Activated naive CD8-positive, alpha-beta T cell treated with anti-CD3 and anti-CD28 coated beads, Interleukin-2, amount 10 ng/mL, durations not matched to agents 7 days and 5 days (primary cell): ENCODE results near the gene SV2C. TPM values are rescaled to one million over a fixed set of nuclear protein-coding genes. Genes with fewer than 3 reads are reported as not detected.
"Not testable (repeated sequence)": the region's sequence is repeated elsewhere in the genome, so short reads cannot be mapped to it uniquely, and the experiment has no call there.

ENCODE experiments used
- ATAC-seq: fragments of 150-1000 bp; cut with Tn5 transposase; one replicate; pipeline ENCODE4 v1.10.0; 2021; ENCODE audit warnings: low read depth, moderate library complexity
- POLR2A ChIA-PET: fragments of 350-600 bp; sonication (Branson Sonifier 250); formaldehyde crosslinking; loops from one replicate; lab custom pipeline; 2021; ENCODE audit warnings: antibody characterized with exemption; lab: Charles Lee
- DNase-seq: peaks from one replicate; pipeline ENCODE4 v3.0.0; 2021
- H3K27ac Mint-ChIP-seq: one replicate; pipeline ENCODE4 v1.8.0; 2022; ENCODE audit warnings: mild to moderate bottlenecking, mixed read lengths
- H3K27me3 Mint-ChIP-seq: one replicate; pipeline ENCODE4 v1.8.0; 2022; ENCODE audit warnings: mild to moderate bottlenecking, moderate library complexity, mixed read lengths
- H3K36me3 Mint-ChIP-seq: one replicate; pipeline ENCODE4 v1.8.0; 2021; ENCODE audit warnings: mild to moderate bottlenecking, mixed read lengths
- H3K4me1 Mint-ChIP-seq: one replicate; pipeline ENCODE4 v1.8.0; 2021; ENCODE audit warnings: mixed read lengths
- H3K4me3 Mint-ChIP-seq: one replicate; pipeline ENCODE4 v1.8.0; 2022; ENCODE audit warnings: mild to moderate bottlenecking, moderate library complexity, mixed read lengths
- H3K9me3 Mint-ChIP-seq: one replicate; pipeline ENCODE4 v1.8.0; 2021; ENCODE audit warnings: mixed read lengths
- total RNA-seq, 2 experiments: library from RNA; stranded (reverse); gene quantifications; one replicate each; pipeline ENCODE4 v1.2.3, GENCODE V29; 2021

SV2C gene
- total RNA-seq, 2 experiments from 2014 or later, result 0.03 TPM

DNA sequence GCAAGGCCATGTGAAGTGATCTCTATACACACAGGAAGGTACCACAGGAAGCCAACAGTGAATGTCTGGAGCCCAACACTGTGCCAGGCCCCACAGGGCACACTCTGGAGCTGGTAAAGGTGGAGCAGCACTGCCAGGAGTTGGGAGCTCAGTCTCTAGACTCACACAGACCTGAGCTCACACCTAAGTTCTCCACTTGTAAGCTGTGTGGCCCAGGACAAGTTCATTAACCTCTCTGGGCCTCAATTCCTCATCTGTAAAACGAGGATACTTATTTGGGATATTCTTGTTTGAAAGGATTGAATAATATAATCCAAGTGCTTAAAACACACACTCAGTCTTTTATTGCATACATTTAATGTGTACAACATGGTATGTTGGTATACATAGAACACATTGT is 259.3 kb downstream of the SV2C start:
- POLR2A ChIA-PET, result interaction anchor here (1.6 kb wide), 1 partner anchor 11 kb away, joined by 4 read pairs; no protein-coding TSS in a partner anchor
- ATAC-seq, result no peak

DNA sequence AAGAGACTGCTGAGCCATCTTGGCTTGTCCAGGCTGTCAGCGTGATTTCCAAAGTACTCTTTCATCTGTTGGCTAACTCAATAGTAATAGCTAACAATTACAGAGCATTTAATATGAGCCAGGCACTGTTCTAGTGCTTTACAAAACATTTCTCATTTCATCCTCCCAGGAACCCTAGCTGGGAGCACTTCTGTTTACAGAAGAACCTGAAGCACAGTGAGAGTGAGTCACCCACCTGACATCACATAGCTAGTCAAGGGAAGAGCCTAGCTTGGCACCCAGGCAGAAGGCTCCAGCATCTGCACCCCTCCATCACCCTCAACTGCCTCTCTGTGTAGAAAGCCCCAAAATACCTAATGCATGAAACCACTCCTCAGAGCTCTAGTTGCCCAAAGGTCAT is 262.4 kb downstream of the SV2C start:
- H3K36me3 Mint-ChIP-seq, result no peaks in the 10 kb centered on the region
- ATAC-seq (no peak), DNase-seq (no peak)
- no peak overlapping the region for H3K4me3 Mint-ChIP-seq
- peaks cover 2% of the 10 kb centered on the region for H3K27me3 Mint-ChIP-seq
- POLR2A ChIA-PET, result no interaction called here
- H3K4me1 Mint-ChIP-seq, result peaks cover 10% of the 10 kb centered on the region
- H3K27ac Mint-ChIP-seq, result no peak overlapping the region
- H3K9me3 Mint-ChIP-seq, result no peaks in the 10 kb centered on the region

More for the DNA sequence above, 259.3 kb downstream of the SV2C start:
- H3K4me3 Mint-ChIP-seq, result no peak overlapping the region
- peaks cover 18% of the 10 kb centered on the region for H3K4me1 Mint-ChIP-seq
- H3K36me3 Mint-ChIP-seq, result no peaks in the 10 kb centered on the region
- H3K27me3 Mint-ChIP-seq, result peaks cover 2% of the 10 kb centered on the region
- H3K27ac Mint-ChIP-seq, result no peak overlapping the region
- no peak for DNase-seq
- H3K9me3 Mint-ChIP-seq, result no peaks in the 10 kb centered on the region

DNA sequence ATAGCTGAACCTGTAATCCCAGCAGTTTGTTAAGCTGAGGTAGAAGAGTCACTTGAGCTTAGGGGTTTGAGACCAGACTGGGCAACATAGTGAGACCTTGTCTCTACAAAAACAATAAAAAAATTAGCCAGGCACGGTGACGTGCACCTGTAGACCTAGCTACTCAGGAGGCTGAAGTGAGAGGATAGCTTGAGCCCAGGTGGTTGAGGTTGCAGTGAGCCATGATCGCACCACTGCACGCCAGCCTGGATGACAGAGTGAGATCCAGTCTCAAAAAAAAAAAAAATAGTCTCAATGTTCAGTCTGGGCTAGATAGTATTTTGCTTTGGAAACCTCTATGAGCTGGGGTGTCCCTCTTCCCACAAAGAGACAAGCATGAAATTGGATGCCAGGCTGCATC is 268.0 kb downstream of the SV2C start:
- H3K27ac Mint-ChIP-seq, result no peak overlapping the region
- no peak overlapping the region for H3K4me3 Mint-ChIP-seq
- POLR2A ChIA-PET, result interaction anchor here (1.0 kb wide), 1 partner anchor 51 kb away, joined by 4 read pairs; no protein-coding TSS in a partner anchor
- H3K27me3 Mint-ChIP-seq, result peaks cover 9% of the 10 kb centered on the region
- DNase-seq (no peak), ATAC-seq (no peak)
- no peaks in the 10 kb centered on the region for H3K4me1 Mint-ChIP-seq
- no peaks in the 10 kb centered on the region for H3K36me3 Mint-ChIP-seq
- H3K9me3 Mint-ChIP-seq, result no peaks in the 10 kb centered on the region

DNA sequence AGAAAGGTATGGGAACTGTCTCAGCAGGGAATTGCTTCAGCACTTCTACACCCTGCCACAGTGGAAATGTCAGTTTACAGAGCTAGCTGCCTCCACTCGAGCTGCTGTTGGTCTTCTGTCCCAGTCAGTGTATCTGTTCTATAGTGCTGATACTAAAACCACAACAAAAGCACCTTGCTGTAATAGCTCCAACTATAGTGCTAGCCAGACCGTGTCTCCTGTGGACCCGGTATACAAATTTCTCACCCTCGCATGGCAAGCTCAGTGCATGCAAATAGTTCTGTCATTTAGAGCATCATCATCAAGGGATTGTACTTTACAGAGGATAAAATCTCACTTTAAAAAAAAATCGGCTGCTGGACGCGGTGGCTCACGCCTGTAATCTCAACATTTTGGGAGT is 268.4 kb downstream of the SV2C start:
- no peaks in the 10 kb centered on the region for H3K9me3 Mint-ChIP-seq
- H3K27me3 Mint-ChIP-seq, result peaks cover 9% of the 10 kb centered on the region
- H3K4me1 Mint-ChIP-seq, result no peaks in the 10 kb centered on the region
- DNase-seq (no peak), ATAC-seq (no peak)
- no peaks in the 10 kb centered on the region for H3K36me3 Mint-ChIP-seq
- POLR2A ChIA-PET, result interaction anchor here (1.0 kb wide), 1 partner anchor 50 kb away, joined by 4 read pairs; no protein-coding TSS in a partner anchor
- no peak overlapping the region for H3K27ac Mint-ChIP-seq
- H3K4me3 Mint-ChIP-seq, result no peak overlapping the region

DNA sequence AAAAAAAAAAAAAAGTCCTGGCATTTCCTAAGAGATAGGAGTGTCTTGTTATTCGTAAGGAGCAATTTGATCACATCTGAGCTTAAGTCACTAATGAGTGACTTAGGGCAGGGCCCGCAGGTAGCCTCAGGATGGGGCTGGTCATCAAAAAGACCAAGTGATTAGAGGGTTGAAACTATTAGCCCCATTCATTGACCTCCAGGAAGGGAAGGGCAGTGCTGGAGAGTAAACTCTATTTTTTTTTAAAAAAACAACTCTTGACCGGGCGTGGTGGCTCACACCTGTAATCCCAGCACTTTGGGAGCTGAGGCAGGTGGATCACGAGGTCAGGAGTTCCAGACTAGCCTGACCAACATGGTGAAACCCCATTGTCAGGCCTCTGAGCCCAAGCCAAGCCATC is 273.7 kb downstream of the SV2C start:
- Mint-ChIP-seq H3K36me3 (no peaks in the 10 kb centered on the region), H3K4me3 (no peak overlapping the region), H3K27ac (no peak overlapping the region), H3K27me3 (peaks cover 6% of the 10 kb centered on the region), H3K4me1 (peaks cover 4% of the 10 kb centered on the region), H3K9me3 (no peaks in the 10 kb centered on the region)
- DNase-seq, result no peak
- ATAC-seq, result no peak
- POLR2A ChIA-PET, result no interaction called here

DNA sequence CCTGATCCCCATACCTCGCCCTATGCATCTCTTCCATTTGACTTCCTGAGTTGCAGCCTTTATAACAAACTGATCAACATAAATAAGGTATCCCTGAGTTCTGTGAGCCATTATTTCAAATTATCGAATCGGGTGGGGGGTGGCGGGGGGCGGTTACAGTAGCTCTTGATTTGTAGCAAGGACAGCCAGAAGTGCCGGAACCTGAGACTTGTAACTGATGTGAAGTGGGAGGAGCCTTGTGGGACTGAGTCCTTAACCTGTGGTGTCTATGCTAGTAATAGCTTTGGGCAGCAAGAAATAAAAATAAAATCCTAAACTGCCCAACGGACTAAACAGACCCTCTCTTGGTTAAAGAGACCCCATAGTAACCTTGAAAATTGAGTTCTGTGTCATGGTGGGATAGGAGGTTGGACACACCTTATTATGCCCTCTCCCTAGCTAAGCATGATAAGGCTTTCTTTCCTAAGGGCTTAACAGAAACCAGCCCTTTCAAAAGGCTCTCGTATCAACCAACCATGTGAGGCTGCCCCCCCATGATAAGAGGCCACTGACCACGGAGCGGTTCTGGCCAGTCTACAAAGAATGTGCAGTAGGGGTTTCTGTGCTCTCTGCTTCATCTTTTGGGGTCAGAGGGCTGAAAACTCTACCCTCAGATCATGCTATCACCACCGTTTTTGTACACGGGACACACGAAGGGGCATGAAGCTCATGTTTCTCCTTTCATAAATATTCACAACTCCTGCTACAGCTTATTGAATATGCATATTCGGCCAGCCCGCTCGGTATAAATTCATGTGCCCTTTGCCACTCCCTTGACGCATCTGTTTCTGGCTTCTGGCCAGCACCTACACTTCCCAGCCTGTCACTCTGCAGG is 280.4 kb downstream of the SV2C start:
- no peaks in the 10 kb centered on the region for H3K36me3 Mint-ChIP-seq
- no peaks in the 10 kb centered on the region for H3K9me3 Mint-ChIP-seq
- peaks cover 6% of the 10 kb centered on the region for H3K4me1 Mint-ChIP-seq
- POLR2A ChIA-PET, result interaction anchor here (1.4 kb wide), 1 partner anchor 39 kb away, joined by 5 read pairs; the partner anchor contains the start of gene IQGAP2
- no peak for DNase-seq
- H3K27me3 Mint-ChIP-seq, result no peaks in the 10 kb centered on the region
- ATAC-seq, result no peak
- H3K4me3 Mint-ChIP-seq, result no peak overlapping the region
- H3K27ac Mint-ChIP-seq, result no peak overlapping the region

DNA sequence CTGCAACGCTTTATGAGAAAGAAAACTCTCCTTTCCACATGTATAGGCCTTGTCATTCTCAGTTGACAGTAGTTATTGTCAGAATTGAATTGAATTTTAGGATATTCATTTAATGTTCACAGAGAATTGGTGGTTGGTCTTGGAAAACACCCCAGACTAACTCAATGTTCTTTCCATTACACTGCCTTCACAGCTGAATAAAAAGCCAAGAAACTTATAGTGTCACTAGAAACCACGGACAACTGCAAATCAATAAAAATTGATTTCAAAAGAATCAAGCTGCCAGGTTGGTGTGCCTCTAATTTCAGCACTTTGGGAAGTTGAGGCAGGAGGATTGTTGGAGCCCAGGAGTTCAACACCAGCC is 281.0 kb downstream of the SV2C start:
- DNase-seq, result no peak
- Mint-ChIP-seq H3K9me3 (no peaks in the 10 kb centered on the region), H3K27ac (no peak overlapping the region), H3K4me3 (no peak overlapping the region), H3K36me3 (no peaks in the 10 kb centered on the region), H3K4me1 (peaks cover 6% of the 10 kb centered on the region), H3K27me3 (no peaks in the 10 kb centered on the region)
- POLR2A ChIA-PET, result interaction anchor here (1.4 kb wide), 1 partner anchor 39 kb away, joined by 5 read pairs; the partner anchor contains the start of gene IQGAP2
- ATAC-seq, result no peak

DNA sequence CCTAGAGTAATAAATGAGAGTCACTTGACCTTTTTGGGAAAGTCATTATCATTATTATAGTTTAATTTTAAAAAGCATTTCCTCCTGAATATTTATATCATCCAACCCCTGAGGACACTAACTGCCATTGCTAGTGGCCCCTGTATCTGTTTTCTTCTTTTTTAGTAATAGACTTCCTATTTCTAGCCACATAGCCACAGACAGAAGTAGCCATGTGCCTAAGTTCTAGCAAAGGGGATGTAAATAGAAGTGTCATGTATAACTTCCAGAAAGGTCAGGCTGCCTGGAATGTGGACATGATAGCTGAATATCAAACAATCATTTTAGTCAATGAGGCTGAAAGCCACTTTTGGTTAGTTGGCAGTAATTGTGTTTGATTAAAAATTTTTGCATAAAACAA is 282.4 kb downstream of the SV2C start:
- Mint-ChIP-seq H3K36me3 (no peaks in the 10 kb centered on the region), H3K4me1 (peaks cover 9% of the 10 kb centered on the region), H3K4me3 (no peak overlapping the region), H3K27ac (no peak overlapping the region), H3K9me3 (no peaks in the 10 kb centered on the region), H3K27me3 (no peaks in the 10 kb centered on the region)
- ATAC-seq, result no peak
- no peak for DNase-seq
- POLR2A ChIA-PET, result interaction anchor here (0.6 kb wide), 1 partner anchor 8 kb away, joined by 5 read pairs; no protein-coding TSS in a partner anchor

DNA sequence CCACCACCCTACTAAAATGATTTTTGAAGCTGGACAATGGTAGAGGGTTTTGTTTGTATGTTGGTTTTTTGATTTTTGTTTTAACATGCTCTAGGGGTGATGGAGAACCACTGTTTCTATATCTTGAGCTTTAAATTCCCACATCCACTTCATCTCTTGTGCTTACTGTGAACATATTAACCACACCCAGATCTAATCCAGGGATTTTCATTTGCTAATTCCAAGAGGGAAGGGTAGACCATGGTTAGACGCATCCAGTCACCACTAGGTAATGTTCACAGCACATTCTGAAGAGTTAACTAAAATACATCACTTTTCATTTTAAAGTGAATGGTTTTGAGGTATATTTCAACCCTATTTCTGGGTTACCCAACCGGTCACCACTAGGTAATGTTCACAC is 283.4 kb downstream of the SV2C start:
- Mint-ChIP-seq H3K4me3 (no peak overlapping the region), H3K9me3 (peaks cover 1% of the 10 kb centered on the region), H3K27ac (no peak overlapping the region), H3K27me3 (no peaks in the 10 kb centered on the region), H3K36me3 (no peaks in the 10 kb centered on the region), H3K4me1 (peaks cover 4% of the 10 kb centered on the region)
- DNase-seq (no peak), ATAC-seq (no peak)
- POLR2A ChIA-PET, result no interaction called here

DNA sequence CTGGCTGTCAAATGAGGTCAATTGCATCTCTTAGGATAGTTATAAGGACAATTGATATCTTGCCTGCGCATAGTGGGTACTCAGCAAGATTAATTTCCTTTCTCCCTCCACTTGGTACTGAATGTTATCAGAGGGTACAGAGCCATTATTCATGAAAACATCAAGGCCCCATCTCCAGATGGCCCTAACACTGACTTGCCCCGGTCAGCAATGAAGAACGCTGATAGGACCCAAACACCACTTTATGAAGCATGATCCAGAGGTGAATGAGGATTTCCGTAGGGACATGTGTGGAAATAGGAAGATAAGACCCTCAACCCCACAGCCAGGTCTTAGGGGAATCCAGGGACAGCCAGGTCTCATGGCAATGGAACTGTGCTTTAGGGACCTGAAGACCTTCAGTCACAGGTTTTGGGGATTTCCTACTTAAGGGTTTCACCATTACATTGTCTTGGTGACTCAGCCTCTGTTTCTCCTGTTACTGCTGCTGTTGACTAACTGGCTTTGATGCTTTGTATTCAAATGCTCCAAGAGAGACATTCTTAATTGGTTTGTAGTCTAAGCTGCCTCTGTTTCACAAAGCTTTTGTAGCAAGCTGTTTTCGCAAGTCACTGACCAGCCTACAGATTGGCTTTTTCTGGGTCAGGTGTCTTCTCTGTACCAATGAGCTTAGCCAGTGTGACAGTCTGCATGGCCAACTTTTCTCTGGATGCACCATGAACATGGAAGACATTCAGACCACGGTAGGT is 284.6 kb downstream of the SV2C start:
- Mint-ChIP-seq H3K4me3 (no peak overlapping the region), H3K27me3 (no peaks in the 10 kb centered on the region), H3K9me3 (peaks cover 1% of the 10 kb centered on the region), H3K27ac (no peak overlapping the region), H3K36me3 (no peaks in the 10 kb centered on the region), H3K4me1 (peaks cover 4% of the 10 kb centered on the region)
- ATAC-seq (peak; percentile 45), DNase-seq (no peak)
- POLR2A ChIA-PET, result no interaction called here

DNA sequence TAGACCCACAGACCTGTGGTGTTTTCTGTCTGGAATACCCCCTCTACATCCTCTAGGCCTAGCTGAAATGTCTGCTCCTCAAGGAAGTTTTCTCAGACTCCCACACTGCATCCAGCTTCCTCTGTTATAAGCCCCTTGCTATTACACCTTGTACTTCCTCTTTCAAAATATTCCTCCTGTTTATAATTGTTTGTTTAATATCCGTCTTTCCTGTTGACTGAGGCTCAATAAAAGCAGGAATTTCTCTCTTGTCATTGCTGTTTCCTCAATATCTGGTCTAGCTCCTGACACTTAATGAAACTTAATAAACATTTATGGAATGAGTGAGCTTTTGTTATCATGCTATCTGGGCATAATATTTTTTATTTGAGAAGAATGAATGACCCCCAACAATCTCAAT is 285.8 kb downstream of the SV2C start:
- peaks cover 1% of the 10 kb centered on the region for H3K9me3 Mint-ChIP-seq
- POLR2A ChIA-PET, result no interaction called here
- H3K4me3 Mint-ChIP-seq, result no peak overlapping the region
- H3K27me3 Mint-ChIP-seq, result no peaks in the 10 kb centered on the region
- no peaks in the 10 kb centered on the region for H3K36me3 Mint-ChIP-seq
- DNase-seq, result no peak
- ATAC-seq, result no peak
- peaks cover 4% of the 10 kb centered on the region for H3K4me1 Mint-ChIP-seq
- H3K27ac Mint-ChIP-seq, result no peak overlapping the region

DNA sequence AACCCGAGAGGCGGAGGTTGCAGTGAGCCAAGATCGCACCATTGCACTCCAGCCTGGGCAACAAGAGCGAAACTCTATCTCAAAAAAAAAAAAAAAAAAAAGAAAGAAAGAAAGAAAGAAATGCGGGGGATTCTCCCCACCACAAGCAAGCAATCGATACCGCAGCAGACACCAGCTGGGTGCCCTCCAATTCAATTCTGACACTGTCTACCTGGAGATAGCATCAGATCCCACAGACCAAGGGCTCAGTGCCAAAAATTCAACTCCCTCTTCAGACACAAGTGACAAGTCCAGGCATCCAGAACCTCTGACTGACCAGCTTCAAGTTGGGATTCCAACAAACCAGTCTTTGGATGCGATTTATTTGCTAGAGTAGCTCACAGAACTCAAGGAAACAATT is 286.5 kb downstream of the SV2C start:
- H3K36me3 Mint-ChIP-seq, ATAC-seq, H3K27ac Mint-ChIP-seq, H3K9me3 Mint-ChIP-seq, H3K27me3 Mint-ChIP-seq, DNase-seq, POLR2A ChIA-PET, H3K4me1 Mint-ChIP-seq, H3K4me3 Mint-ChIP-seq: not testable (repeated sequence)

DNA sequence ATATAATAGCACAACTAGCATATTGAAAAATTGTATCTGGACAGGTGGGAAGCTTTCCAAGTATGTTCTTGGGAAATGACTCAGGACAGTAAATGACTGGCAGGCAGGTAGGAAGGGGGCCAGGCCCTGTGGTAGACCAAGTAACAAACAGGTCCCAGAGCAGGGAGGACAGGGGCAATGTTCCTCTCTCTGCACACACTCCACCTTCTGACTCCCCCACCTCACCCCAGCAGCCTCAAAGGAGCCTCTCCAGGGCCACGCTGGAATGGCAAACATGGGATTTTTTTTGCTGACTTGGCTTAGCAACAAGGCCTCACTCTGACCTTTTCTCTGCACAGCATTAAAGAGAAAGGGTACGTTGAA is 288.8 kb downstream of the SV2C start:
- Mint-ChIP-seq H3K27me3 (no peaks in the 10 kb centered on the region), H3K9me3 (peaks cover 1% of the 10 kb centered on the region), H3K36me3 (no peaks in the 10 kb centered on the region), H3K4me1 (peaks cover 2% of the 10 kb centered on the region), H3K4me3 (no peak overlapping the region), H3K27ac (no peak overlapping the region)
- POLR2A ChIA-PET, result interaction anchor here (0.6 kb wide), 1 partner anchor 681 kb away, joined by 3 read pairs; no protein-coding TSS in a partner anchor
- DNase-seq (no peak), ATAC-seq (no peak)
